ENCODE measurements around the gene MAP3K6. TPM values are rescaled to one million over a fixed set of nuclear protein-coding genes. Genes with fewer than 3 reads are reported as not detected.
"Not testable (repeated sequence)": the region's sequence is repeated elsewhere in the genome, so short reads cannot be mapped to it uniquely, and the experiment has no call there.

MAP3K6 gene, protein sequence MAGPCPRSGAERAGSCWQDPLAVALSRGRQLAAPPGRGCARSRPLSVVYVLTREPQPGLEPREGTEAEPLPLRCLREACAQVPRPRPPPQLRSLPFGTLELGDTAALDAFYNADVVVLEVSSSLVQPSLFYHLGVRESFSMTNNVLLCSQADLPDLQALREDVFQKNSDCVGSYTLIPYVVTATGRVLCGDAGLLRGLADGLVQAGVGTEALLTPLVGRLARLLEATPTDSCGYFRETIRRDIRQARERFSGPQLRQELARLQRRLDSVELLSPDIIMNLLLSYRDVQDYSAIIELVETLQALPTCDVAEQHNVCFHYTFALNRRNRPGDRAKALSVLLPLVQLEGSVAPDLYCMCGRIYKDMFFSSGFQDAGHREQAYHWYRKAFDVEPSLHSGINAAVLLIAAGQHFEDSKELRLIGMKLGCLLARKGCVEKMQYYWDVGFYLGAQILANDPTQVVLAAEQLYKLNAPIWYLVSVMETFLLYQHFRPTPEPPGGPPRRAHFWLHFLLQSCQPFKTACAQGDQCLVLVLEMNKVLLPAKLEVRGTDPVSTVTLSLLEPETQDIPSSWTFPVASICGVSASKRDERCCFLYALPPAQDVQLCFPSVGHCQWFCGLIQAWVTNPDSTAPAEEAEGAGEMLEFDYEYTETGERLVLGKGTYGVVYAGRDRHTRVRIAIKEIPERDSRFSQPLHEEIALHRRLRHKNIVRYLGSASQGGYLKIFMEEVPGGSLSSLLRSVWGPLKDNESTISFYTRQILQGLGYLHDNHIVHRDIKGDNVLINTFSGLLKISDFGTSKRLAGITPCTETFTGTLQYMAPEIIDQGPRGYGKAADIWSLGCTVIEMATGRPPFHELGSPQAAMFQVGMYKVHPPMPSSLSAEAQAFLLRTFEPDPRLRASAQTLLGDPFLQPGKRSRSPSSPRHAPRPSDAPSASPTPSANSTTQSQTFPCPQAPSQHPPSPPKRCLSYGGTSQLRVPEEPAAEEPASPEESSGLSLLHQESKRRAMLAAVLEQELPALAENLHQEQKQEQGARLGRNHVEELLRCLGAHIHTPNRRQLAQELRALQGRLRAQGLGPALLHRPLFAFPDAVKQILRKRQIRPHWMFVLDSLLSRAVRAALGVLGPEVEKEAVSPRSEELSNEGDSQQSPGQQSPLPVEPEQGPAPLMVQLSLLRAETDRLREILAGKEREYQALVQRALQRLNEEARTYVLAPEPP (N-terminal part only)
- 6.6 and 10.3 TPM in 2 replicates for total RNA-seq

DNA sequence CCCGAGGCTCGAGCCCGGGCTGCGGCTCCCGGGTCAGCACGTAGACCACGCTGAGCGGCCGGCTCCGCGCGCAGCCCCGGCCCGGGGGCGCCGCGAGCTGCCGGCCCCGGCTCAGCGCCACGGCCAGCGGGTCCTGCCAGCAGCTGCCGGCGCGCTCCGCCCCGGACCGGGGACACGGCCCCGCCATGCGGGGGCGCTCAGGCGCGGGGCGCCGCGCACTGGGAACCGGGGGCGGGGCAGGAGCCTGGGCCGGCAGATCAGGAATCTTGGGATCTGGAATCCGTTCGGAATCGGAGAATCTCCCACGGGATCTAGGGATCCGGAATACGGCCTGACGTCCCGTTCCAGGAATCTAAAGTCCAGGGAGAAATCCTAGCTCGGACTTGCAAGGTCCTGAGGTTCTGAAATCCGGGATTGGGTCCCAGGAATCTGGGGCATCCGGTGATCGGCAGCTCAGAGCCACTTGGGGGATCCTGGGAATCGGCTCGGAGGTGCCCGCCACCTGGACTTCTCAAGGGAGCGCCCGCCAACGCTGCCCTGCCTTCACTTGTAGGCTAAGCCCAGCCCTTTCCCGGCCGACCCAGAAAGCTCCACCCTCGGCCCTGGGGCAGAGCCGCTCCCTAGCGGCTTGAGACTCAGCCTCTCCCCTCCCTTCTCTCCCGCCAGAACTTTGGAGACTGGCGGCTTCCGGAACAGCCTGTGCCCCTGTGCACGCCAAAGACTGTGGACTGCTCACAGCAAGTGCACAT, at the start of gene MAP3K6:
Gene MAP3K6, minus strand, starts transcription at position 551 of the 749 bp plus-strand sequence. Its CDS starts 364 bp downstream, at position 187.
- peak; percentile 79 for DNase-seq

DNA sequence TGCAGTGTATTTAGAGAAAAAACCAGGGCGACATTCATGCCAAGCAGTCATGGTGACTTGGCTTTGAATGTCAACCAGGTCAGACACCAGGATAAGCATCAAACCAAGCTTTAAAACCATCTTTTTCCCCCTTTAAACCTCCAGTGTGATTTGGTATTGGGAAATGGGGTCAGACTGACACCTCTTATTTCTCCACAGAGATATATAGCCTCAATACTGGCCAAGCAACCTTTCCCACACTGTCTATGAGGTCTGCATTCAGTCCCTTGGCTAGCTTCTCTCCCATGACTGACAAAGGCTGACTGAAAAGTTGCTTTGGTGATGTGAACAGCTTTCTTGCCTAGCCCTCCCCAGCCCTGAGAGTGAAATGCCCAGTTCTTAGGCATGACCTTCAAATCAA, 47.3 kb upstream of the MAP3K6 start:
- no peak for DNase-seq

DNA sequence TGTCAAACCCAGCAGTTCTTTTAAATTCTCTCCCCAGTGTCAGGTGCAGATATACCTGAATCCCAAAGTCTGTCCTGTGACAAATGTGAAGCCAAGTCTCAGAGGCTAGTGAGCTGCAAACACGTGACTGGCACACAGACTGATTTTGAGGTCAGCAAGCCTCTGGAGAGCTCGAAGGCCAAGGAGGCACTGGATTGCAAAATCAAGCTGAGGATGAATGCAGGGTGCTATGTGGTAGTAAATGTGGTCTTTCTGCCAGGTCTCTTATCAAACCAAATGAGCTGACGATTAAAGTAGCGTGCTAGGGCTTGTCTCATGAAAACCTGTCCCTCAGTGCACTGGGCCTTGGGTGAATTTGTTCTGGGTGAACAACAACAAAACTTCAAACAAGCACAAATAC, 46.2 kb upstream of the MAP3K6 start:
- no peak for DNase-seq

DNA sequence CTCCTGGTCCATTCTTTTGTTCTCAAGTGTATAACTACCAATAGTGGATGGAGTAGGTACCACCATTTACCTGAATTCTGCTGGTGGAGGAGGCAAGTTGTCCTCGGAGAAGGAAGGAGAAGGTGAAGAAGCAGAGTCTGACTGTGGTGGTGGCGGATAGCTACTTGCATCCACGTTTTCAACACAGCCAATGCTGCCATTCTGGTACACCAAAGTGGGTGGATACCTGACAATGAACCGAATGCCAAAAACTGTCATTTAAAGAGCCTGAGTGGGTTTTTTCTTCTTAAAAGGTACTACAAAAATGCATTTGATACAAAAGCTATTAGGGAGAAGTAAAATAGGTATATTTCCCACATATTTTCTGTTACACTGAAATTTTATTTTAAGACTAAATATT, 45.7 kb upstream of the MAP3K6 start:
- DNase-seq = no peak

DNA sequence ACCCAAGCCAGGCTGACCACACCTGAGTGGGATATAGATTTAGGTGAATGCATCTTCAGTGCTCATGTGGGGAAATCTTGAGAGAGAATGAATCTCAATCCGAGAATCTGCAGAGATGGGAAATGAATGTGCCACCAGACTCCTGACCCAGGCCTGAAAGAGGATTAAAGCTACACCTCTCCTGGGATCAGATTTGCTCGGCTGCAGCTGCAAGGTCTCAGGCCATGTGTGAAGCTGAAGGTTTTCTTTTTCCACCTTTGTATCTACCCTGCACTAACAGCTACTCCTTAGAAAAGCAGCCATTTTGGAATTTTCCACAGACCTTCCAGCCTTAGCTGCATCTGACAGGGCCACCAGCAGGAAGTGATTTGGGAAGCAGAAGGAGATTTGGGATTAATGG, 43.9 kb upstream of the MAP3K6 start:
- DNase-seq = no peak

DNA sequence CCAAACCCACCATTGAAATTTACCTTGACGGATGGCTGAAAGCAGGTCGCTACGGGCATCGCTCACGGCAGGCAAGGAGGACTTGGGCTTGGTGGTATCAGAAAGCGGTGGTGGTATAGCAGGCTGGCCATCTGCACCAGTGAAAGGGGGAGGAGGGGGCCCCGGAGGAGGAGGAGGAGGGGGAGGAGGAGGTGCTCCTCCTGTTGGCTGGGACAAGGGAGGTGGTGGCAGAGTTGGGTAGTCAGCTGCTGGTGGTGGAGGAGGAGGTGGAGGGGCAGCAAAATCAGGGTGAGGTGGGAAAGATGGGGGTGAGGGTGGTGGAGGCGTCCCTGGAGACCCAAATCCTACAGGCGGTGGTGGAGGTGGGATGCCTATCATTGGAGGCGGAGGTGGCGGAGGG, 42.9 kb upstream of the MAP3K6 start:
- no peak for DNase-seq

DNA sequence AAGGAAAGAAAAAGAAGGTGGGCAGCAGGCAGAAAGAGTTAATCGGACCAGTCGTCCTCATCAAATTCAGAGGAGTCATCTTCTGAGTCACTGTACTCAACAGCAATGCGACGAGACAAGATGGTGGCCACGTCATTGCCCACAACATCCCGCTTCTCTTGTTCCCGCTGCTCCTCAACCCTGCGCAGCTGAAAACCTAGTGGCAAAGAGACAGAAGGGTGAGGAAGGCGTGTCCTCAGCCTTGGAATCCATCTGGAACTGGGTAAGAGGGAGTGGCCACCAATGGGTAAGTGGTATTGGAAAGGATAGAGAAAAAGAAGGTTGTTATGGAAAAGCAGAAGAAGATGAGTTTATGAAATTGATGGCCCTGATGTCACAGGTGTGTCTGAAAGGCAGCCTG, 41.4 kb upstream of the MAP3K6 start:
- DNase-seq = no peak

DNA sequence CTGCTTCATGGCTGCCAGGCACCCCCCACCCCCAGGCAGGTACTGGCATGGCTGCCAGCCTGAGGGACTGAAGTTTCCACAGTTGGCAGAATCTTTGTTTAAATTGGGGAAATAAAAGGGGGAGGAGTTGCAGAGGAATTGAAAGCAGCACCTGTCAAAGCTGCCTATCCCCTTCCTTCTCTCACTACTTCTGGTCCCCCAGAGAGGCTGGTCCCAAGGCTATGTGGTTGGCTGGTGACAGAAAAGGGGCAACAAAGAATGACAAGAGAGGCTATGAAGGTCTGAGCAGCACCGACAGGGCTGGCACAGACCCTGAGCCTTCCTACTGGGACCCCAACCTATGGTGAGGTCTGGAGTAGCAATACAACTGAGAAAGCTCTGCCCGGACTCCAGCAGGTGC, 40.0 kb upstream of the MAP3K6 start:
- not testable (repeated sequence) for DNase-seq

DNA sequence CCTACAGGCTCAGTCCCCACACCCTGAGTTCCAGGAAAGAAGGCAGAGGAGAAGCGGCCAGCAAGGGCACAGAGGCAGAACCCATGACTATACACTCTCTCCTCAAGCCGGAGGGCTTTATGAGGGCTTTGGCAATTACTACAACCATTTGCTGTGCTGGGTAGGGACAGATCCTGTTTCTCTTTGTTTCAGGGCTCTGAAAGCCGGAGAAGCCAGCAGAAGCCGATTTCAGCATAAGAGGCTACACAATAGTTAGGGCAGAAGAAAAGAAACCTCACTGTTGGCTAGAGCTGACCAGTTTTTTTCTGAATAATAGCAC, 39.6 kb upstream of the MAP3K6 start:
- no peak for DNase-seq

DNA sequence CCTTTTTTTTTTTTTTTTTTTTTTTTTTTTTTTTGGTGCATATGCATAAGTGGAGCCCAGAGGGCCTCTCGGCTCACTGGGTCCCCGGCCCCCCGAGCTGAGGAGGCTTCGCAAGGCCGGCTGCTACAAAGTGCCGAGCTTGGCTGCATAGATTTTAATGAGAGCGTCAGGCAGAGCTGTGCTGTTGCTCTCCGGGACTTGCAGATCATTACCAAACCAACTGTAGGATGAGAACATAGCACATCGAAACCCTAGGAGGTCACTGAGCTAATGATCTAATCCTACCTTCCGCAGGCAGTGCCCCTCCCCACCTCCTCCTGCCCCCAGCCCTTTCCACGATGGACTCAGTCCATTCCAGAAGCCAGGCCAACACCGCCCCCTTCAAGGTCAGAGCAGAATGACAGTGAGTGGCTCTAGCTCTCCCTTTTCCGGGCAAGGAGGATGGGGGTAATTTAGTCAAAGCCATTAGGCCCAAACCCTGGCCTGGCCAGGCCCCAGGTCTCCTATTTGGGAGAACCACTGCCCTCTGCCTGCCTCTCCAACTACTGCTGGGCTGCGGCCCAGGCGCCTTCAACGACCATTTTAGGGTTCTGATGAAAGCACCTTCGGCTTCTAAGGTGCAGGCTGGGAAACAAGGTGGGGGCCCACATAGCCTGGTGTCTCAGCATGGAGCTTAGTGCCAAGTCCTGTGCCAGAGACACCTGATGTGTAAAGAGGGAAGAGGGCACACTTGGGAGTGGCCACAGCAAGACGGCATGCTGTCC, 39.0 kb upstream of the MAP3K6 start:
- DNase-seq = not testable (repeated sequence)

DNA sequence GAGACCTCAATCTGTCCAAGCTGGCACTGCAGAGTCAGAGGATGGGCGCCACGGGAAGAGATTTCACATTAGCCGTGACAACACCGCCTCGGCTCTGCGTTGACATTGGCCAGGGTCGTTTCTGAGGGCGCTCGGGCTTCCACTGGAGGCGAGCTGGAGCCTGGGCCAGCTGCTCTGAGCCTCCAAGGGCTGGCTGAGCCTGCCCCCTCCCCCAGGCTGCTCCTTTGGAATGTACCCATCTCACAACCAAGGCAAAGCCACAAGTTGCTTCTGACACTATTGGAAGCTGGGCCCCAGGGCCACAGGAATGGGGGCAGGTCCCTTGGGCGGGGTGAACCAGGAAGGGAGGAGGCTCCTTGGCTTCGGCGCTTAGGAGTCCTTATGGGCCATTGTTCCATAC, 38.3 kb upstream of the MAP3K6 start:
- no peak for DNase-seq

DNA sequence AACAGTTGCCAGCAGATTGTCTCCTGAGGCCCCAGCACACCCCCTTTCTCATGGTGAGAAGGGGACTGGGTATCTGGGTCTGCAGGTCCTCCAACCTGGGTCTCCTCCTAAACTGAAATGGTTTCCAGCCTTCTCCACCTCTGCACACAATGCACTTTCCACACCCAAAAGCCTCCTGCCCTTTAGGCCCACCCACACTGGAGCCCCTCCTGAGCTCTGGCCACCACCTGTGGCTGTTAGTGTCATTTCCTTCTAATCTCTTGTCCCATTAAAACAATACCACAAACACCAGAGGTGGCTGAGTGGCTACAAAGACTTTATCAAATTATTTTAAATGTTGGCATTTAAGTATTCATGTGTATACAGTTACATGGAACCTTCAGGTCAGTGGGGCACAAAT, 37.2 kb upstream of the MAP3K6 start:
- no peak for DNase-seq

DNA sequence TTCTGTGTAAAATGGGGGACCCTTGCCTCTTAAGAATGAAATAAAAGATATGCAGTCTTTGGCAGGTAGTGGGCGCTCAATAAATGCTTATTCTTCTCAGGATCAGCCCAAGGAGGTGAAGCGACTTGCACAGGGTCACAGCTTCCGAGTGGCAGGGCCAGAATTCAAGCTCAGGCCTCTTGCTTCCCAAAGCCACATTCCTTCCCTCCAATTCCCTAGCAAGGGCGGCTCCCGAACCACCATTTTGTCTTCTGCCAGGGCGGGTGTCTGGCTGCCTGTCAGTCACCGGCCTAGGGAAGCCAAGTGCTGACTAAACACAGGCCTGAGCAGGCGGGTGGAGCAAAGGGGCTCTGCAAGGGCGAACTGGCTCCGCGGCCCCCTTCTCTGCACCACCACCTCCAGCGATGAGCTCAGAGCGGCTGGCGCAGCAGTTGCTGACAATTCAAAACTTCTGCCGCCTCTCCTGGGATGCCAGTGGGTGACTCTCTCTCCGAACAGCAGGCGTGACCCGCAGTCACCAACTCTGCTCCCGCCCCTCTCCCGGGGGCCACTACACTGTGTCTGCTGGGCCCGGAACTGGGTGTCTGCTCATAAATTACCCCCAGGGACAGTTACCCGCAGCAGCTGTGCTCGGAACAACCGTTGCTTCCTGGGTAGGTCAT, 36.4 kb upstream of the MAP3K6 start:
- peak; percentile 51 for DNase-seq

DNA sequence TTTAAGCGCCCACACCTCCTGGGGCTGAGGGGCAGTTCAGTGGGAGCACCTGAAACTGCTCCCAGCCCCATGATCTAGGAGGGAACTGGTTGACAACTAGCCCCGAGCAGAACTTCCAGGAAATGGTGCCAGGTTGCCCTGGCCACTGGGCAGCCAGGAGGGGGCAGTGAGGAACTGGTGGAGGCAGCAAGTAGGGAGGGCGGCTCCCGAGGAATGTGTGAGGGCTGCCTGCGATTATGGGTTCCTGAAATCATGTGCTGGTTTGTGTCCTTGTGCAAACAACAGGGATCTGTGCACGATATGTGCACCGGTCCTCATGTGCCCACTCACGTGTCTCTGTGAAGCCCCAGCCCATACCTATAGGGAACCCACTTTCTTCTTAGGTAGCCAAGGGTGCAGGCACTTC, 35.6 kb upstream of the MAP3K6 start:
- DNase-seq = peak; percentile 82

DNA sequence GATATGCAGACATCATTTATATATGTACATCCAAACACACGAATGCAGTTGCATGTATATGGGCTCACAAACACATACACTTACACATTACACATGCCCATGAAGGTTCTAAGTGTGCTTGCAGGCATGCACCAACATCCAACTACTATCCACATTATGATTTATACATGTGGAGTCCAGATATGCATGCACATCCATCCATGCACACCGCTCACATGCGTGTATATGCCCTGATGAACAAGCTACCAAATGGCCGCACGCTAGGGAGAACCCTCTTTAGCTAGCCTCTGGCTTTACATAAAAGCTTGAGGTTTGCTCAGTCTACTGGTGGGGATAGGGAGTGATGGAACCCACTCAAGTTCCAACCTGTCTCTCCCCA, 34.2 kb upstream of the MAP3K6 start:
- no peak for DNase-seq

DNA sequence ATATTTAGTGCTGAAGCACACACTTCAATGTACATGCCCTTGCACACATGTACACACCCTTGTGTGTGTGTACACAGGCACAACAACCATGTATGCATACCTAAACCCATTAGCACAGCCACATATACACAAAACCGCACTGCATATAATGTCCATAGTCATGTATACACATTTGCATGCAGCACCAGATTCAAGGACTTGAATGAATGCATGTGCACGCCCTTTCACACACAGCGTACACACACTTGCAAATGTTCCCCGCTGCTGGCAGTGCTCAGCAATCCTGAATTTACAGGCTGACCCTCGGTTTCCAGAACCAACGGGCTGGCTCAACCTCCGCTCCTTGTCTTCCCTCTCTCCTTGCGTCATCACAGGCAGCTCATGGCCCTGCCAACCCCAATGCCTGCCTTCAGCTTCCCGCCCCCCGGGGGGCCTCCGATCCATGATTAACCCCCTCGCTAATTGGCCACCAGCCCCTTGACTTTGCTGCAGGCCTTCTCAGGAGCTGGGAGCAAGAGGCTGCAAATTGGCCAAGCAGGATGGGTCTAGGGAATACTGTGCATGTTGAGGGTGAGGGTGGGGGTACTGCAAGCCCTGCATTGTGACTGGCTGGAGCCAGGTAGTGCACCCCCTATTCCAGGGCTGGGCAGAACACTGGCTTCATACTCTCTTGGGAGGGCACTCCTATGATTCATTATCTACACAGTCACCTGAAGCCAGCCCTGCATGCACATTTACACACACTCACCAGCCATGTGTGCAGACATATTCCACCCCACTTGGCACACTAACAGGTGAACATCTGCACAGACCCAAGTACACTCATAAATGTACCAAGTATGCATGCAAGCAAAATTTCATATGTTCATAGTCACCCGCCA, 33.6 kb upstream of the MAP3K6 start:
- DNase-seq = no peak

DNA sequence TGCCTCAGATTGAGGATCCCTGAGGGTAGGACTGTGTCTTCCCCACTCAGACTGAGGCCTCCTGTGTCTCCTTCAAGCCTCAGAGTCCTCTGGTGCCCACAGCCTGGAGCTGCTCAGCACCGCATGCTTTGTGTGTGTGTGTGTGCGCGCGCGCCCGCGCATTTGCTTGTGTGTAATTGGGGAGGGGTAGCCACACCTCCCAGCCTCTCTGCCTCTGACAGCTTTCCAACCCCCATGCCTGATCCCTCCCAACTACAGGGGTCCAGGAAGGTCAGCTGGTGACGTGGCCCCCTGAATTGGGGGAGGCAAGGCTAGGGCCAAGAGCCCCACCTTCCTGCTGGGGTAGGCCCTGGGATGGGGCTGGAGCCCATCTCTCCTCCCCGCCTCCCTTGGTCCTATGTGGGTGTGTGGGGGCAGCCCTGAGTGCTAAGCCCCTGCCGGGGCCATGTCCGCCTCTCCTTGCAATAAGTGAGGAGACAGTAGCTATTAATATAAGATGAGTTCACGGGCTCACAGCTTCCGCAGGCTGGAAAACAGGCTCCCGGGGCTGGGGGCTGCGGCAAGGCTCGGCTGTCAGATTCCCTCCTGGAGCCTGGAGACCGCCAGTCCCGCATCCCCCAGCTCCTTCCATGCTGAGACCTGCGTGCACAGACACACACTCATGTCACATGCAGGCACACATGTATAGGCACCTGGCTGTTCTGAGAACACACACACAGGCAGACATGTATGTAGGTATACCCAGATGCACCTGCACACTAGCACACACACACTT, 32.7 kb upstream of the MAP3K6 start:
- DNase-seq = no peak

DNA sequence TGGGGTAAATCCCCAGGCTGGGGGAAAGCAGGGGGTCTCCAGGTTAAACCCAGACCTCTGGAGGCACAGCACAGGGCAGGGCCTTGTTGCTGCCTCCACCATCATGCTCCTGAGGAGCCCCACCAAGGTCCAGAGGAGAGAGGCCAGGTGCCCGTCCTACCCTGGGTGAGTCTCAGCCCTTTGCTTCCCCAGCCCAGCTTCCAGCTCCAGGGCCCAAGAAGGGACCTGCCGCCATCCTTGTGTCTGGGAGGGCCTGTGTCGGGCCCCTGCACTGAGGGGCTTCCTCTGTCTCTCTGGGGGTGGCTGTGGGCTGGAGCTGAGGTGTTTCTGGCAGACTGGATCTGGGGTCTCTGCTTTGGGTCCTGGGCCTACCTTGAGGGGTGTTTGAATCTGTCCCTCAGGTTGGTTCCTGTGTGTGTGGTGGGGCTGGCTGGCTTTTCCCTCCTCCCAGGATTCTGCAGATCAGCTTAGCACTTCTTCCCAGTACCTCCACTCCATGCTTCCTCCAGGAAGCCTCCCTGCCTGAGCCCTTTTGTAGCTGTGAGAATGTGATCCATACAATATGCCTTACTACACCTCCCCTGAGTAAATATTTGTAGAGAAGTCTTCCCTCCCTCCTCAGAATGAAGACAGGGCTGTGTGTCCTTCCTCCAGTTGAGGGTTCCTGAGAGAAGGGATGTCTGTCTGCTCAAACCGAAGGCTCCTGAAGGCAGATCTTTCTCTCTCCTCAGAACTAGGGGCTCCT, 31.8 kb upstream of the MAP3K6 start:
- DNase-seq = no peak

DNA sequence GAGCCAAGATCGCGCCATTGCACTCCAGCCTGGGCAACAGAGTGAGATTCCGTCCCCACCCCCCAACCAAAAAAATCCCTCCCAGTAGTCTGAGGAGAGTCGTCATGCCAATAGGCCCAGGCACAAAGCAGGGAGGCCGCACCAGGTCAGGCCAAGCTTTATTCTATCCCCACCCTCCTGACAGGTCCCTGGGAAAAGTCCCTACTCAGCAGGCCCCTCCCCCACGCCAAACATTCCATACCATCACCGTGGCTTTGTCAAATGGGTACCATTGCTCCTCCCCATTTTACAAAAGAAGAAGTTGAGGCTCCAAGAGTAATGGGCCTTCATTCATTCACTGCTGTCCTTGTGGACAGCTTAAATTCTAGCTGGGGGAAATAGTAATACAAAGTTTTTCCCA, 31.0 kb upstream of the MAP3K6 start:
- no peak for DNase-seq
